Fibroblast of the aortic adventitia (primary cell): ENCODE data around the gene DHRSX. TPM values are rescaled to one million over a fixed set of nuclear protein-coding genes. Genes with fewer than 3 reads are reported as not detected.

ENCODE experiments used
- DNase-seq: peaks from one replicate; pipeline ENCODE4 v3.0.0-alpha.2; 2010; ENCODE audit warnings: low read depth
- H3K4me3 ChIP-seq: 2 replicates; pipeline ENCODE4 v1.5.1; 2011; ENCODE audit warnings: low read depth, mild to moderate bottlenecking, control low read depth, low read length, moderate library complexity
- total RNA-seq: library from RNA; depleted of rRNA; stranded (reverse); fragments of >200 nt; gene quantifications from 2 replicates; pipeline ENCODE4 v1.2.3, GENCODE V29; 2012; ENCODE audit warnings: low replicate concordance
- TF ChIP-seq, protein P1 (sequence below): IDR thresholded peaks from 2 replicates; pipeline ENCODE4 v1.5.1; 2011; ENCODE audit warnings: mild to moderate bottlenecking, low read length, control low read depth, inconsistent platforms; ENCODE audit not compliant: insufficient read depth

The DHRSX gene
- total RNA-seq, 1 donor, result 17.5 TPM

DNA sequence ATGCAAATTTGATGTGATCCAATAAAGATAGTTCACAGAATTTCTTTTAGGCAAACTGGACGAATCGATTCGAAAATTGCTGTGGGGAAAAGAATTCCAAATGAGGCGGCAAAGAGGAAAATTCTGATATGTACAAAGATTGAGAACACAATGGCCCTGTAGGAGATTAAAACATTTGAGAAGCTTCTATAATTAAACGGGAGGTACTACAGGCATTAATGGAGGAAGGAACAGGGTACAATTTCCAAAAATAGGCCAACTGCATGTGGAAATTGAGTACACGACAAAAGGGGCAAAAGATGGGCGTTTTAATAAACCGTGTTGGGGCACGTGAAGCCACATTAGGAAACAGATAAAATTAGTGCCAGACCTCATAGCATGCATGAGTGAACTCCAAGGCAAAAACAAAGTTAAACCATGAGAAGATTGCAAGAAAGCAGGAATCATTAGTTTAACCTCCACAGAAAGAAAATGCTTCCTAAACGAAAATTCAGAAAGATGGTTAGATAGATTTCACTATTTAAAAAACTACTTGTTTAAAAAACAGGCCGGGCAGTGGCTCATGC lies 68.4 kb downstream of the DHRSX start:
- TF ChIP-seq, protein P1, sequence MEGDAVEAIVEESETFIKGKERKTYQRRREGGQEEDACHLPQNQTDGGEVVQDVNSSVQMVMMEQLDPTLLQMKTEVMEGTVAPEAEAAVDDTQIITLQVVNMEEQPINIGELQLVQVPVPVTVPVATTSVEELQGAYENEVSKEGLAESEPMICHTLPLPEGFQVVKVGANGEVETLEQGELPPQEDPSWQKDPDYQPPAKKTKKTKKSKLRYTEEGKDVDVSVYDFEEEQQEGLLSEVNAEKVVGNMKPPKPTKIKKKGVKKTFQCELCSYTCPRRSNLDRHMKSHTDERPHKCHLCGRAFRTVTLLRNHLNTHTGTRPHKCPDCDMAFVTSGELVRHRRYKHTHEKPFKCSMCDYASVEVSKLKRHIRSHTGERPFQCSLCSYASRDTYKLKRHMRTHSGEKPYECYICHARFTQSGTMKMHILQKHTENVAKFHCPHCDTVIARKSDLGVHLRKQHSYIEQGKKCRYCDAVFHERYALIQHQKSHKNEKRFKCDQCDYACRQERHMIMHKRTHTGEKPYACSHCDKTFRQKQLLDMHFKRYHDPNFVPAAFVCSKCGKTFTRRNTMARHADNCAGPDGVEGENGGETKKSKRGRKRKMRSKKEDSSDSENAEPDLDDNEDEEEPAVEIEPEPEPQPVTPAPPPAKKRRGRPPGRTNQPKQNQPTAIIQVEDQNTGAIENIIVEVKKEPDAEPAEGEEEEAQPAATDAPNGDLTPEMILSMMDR, result no peak
- H3K4me3 ChIP-seq, result no peak overlapping the region
- DNase-seq, result no peak

DNA sequence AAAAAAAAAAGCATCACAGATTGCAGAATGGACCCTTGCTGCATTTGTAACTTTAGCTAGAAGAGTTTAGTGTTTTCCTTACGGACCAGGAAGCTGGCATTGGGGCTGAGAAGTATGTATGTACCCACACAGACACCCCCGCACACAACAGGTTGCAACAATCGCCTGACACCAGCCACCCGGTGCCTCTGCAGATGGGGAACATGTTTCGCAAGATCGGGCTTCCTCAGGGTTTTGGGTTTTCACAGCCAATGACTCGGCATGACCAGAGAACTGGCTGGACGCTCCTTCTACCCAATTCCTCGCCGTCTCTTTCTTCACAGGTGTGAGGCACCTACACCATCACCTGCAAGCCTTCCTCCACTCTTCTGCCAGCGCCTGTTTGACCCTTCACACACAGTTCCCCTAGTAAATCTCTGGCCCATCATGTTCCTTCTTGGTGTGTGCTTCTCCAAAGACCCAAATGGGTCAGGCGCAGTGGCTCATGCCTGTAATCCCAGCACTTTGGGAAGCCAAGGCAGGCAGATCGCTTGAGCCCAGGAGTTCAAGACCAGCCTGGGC lies 70.4 kb downstream of the DHRSX start:
- no peak for DNase-seq
- no peak overlapping the region for H3K4me3 ChIP-seq

DNA sequence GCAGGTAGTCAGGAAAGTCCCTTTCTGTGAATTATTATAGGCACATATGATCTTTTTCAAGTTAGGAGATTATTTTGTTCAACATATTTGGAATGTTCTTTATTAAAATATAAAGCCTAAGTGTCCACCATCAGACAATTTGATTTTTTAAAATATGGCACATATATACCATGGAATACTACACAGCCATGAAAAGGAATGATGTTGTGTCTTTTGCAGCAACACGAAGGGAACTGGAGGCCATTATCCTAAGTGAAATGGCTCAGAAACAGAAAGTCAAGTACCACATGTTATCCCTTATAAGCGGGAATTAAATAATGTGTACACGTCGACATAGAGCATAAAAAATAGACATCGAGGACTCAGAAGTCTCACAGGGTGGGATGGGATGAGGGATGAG lies 73.0 kb downstream of the DHRSX start:
- no peak for DNase-seq
- TF ChIP-seq, protein P1, result no peak
- H3K4me3 ChIP-seq, result no peak overlapping the region

More for the DNA sequence above, 70.4 kb downstream of the DHRSX start:
- TF ChIP-seq, protein P1, result no peak

DNA sequence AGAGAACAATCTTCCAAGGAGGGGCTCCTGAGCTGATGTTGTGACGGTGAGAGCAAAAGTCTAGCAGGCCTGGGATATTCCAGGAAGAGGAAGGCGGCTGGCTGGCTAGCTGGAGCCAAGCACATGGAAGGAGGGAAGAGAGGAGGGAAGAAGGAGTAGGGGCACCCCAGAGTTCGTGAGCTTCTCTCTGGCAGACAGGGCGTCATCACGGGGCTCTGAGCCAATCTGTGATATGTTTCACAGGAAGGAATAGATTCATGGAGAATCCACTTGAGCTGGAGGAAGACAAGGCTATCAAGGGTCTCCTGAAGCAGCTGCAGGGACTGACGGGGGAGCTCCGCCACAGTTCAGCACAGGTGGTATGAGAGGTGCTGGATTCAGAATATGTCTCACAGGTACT lies 73.6 kb downstream of the DHRSX start:
- H3K4me3 ChIP-seq, result no peak overlapping the region
- no peak for DNase-seq
- TF ChIP-seq, protein P1, result no peak

DNA sequence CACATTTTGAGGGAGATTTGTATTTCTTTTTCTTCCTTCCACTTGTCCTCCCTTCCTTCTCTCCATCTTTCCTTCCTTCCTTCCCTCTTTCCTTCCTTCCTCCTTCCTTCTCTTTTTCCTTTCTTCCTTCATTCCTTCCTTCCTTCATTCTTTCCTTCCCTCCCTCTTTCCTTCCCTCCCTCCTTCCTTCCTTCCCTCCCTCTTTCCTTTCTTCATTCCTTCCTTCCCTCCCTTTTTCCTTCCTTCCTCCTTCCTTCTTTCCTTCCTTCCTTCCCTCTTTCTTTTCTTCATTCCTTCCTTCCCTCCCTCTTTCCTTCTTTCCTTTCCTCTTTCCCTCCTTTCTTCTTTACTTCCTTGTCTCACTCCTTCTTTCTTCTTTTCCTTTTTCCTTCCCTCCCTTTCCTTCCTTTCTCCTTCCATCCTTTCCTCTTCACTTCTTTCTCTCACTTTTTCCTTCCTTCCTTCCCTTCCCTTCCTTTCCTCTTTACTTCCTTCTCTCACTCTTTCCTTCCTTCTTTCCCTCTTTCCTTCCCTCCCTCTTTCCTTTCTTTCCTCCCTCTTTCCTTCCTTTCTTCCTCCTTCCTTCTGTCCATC lies 74.4 kb downstream of the DHRSX start:
- DNase-seq, result no peak
- H3K4me3 ChIP-seq, result no peak overlapping the region
- TF ChIP-seq, protein P1, result no peak

DNA sequence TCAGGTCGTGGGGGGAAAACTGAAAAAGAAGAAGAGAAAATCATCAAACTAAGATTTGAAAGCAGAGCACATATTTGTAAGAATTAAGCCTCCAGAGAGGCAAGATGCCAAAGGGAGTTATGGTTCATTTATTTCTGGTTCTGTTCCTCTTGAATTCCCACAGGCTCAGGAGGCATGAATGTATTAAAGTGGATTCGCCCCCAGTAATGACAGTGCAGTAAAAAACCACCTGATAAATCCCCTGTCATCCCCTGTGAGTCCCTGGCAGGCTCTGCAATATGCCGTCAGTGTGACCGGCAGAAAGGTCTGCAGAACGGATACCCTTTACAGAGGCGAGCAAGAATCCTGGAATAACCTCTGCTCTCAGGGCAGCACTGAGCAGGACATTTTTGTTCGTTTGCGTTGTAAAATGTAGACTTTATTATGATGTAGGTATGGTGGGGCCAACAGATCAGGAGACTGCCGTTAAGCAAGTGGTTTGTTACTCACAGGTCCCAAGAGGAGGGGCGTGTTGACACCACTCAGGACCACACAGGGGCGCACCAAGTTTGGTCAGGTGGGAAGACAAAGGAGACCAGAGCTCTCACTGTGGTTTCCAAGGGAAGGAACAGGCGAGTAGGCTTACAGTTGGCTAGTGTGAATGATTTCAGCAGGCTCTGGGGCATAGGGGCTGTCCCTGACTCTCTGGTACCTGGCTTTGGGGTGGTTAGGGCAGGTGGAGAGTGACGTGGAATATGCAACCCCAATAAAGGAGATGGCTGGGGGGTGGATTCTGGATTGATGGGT lies 75.3 kb downstream of the DHRSX start:
- no peak overlapping the region for H3K4me3 ChIP-seq
- TF ChIP-seq, protein P1, result no peak
- no peak for DNase-seq
